Neuronal stem cell (in vitro differentiated cells): ENCODE data around the gene VPS35L.

Source experiments
- DNase-seq: peaks from one replicate; pipeline ENCODE4 v3.0.0-alpha.2; 2013; ENCODE audit warnings: low spot score
- H2AFZ ChIP-seq: one replicate; pipeline ENCODE4 v1.6.1; 2013; ENCODE audit warnings: mild to moderate bottlenecking, low read length, inconsistent platforms
- H2AK5ac ChIP-seq: 2 replicates; pipeline ENCODE4 v1.6.1; 2013; ENCODE audit warnings: low read depth, mild to moderate bottlenecking, inconsistent platforms, low read length, moderate library complexity, mixed read lengths
- H2BK120ac ChIP-seq: 2 replicates; pipeline ENCODE4 v1.6.1; 2013; ENCODE audit warnings: low read depth, mild to moderate bottlenecking, inconsistent platforms, low read length, moderate library complexity, mixed read lengths
- H2BK12ac ChIP-seq: one replicate; pipeline ENCODE4 v1.6.1; 2013; ENCODE audit warnings: low read length, inconsistent platforms
- H2BK15ac ChIP-seq: 2 replicates; pipeline ENCODE4 v1.6.1; 2013; ENCODE audit warnings: mild to moderate bottlenecking, low read length, inconsistent platforms, mixed read lengths
- H2BK5ac ChIP-seq: one replicate; pipeline ENCODE4 v1.6.1; 2013; ENCODE audit warnings: inconsistent platforms, mild to moderate bottlenecking, low read length, moderate library complexity
- H3K14ac ChIP-seq: one replicate; pipeline ENCODE4 v1.6.1; 2013; ENCODE audit warnings: low read length, inconsistent platforms
- H3K18ac ChIP-seq: 2 replicates; pipeline ENCODE4 v1.6.1; 2013; ENCODE audit warnings: low read length, inconsistent platforms
- H3K23ac ChIP-seq: 2 replicates; pipeline ENCODE4 v1.6.1; 2013; ENCODE audit warnings: low read depth, mild to moderate bottlenecking, mixed read lengths, low read length, inconsistent platforms; ENCODE audit not compliant: poor library complexity
- H3K27ac ChIP-seq: replicated peaks from 3 replicates; pipeline ENCODE4 v1.5.1; 2013; ENCODE audit warnings: low read length, inconsistent platforms
- H3K27me3 ChIP-seq, 3 experiments: 2 replicates each; pipeline ENCODE4 v1.6.1; 2013; ENCODE audit warnings: low read length in 3 of 3, mild to moderate bottlenecking in 2 of 3, inconsistent platforms in 1 of 3, low read depth in 1 of 3, mixed read lengths in 1 of 3, moderate library complexity in 1 of 3; ENCODE audit not compliant: control insufficient read depth in 3 of 3, insufficient read depth in 3 of 3
- H3K36me3 ChIP-seq, 2 donors: replicated peaks in 1 of 2; 2 replicates each; pipeline ENCODE4 v1.6.1; 2013; ENCODE audit warnings: low read length in 2 of 2; ENCODE audit not compliant: control insufficient read depth in 2 of 2, insufficient read depth in 2 of 2
- H3K4ac ChIP-seq: 2 replicates; pipeline ENCODE4 v1.6.1; 2013; ENCODE audit warnings: inconsistent platforms, mild to moderate bottlenecking, low read length, moderate library complexity
- H3K4me1 ChIP-seq, 2 donors: 1 replicate in 1 of 2; 2 replicates in 1 of 2; pipeline ENCODE4 v1.6.1; 2013; ENCODE audit warnings: low read length in 2 of 2, low read depth in 1 of 2; ENCODE audit not compliant: control insufficient read depth in 2 of 2, insufficient read depth in 1 of 2
- H3K4me2 ChIP-seq: one replicate; pipeline ENCODE4 v1.6.1; 2013; ENCODE audit warnings: mild to moderate bottlenecking, low read length, inconsistent platforms; ENCODE audit not compliant: insufficient read depth, poor library complexity, severe bottlenecking
- H3K4me3 ChIP-seq, 2 donors: 2 replicates each; pipeline ENCODE4 v1.5.1; 2013; ENCODE audit warnings: low read length in 2 of 2, mild to moderate bottlenecking in 2 of 2, inconsistent platforms in 1 of 2, moderate library complexity in 1 of 2
- H3K79me1 ChIP-seq: one replicate; pipeline ENCODE4 v1.6.1; 2013; ENCODE audit warnings: low read depth, mild to moderate bottlenecking, inconsistent platforms, low read length, moderate library complexity
- H3K9ac ChIP-seq: one replicate; pipeline ENCODE4 v1.6.1; 2013; ENCODE audit warnings: mild to moderate bottlenecking, low read depth, low read length, inconsistent platforms; ENCODE audit not compliant: poor library complexity
- H3K9me3 ChIP-seq, 2 donors: replicated peaks in 1 of 2; 2 replicates each; pipeline versions ENCODE3 to v1.6.1; 2013; ENCODE audit warnings: low read length in 2 of 2, mild to moderate bottlenecking in 2 of 2, inconsistent platforms in 1 of 2, low read depth in 1 of 2, mixed read lengths in 1 of 2, moderate library complexity in 1 of 2; ENCODE audit not compliant: control insufficient read depth in 2 of 2, insufficient read depth in 1 of 2
- H4K8ac ChIP-seq: one replicate; pipeline ENCODE4 v1.6.1; 2013; ENCODE audit warnings: low read depth, mild to moderate bottlenecking, inconsistent platforms, low read length, moderate library complexity
- H4K91ac ChIP-seq: one replicate; pipeline ENCODE4 v1.6.1; 2013; ENCODE audit warnings: low read length, low read depth, mild to moderate bottlenecking, inconsistent platforms; ENCODE audit not compliant: poor library complexity
- WGBS, 2 donors: extraction: QIAGEN DNeasy Blood & Tissue Kit; methylation state at CpG; one replicate each; pipeline ENCODE4 v1.1.7; 2013; ENCODE audit warnings: missing lambda C conversion rate in 2 of 2, mixed read lengths in 1 of 2; ENCODE audit not compliant: insufficient read length in 2 of 2, insufficient replicate concordance in 1 of 2; ENCODE audit errors: extremely low coverage in 2 of 2; 5-methylcytosine and 5-hydroxymethylcytosine counted together

Gene VPS35L

GRCh38 chr16:19621445-19621844, 65.9 kb downstream of the VPS35L start:
- no peak overlapping the region for H3K4ac ChIP-seq
- H3K4me3 ChIP-seq = no peak overlapping the region
- peaks cover 0 to 2% of the 10 kb centered on the region in 2 donors for H3K4me1 ChIP-seq
- H3K23ac ChIP-seq = no peak overlapping the region
- no peak overlapping the region for H4K8ac ChIP-seq
- no peak overlapping the region for H2BK15ac ChIP-seq
- DNase-seq = no peak
- H3K18ac ChIP-seq = no peak overlapping the region
- H3K9me3 ChIP-seq = no peaks in the 10 kb centered on the region
- H3K27me3 ChIP-seq = no peaks in the 10 kb centered on the region
- no peak overlapping the region for H3K27ac ChIP-seq
- WGBS, 2 donors = no CpG with 5 or more reads among the region's 3 CpGs
- H3K36me3 ChIP-seq = peaks cover 4 to 56% of the 10 kb centered on the region in 2 donors
- H2BK12ac ChIP-seq = no peak overlapping the region
- no peak overlapping the region for H4K91ac ChIP-seq
- no peak overlapping the region for H3K9ac ChIP-seq
- H3K79me1 ChIP-seq = no peaks in the 10 kb centered on the region
- H2BK120ac ChIP-seq = no peak overlapping the region
- no peak overlapping the region for H2AK5ac ChIP-seq
- H2BK5ac ChIP-seq = no peak overlapping the region
- no peak overlapping the region for H3K4me2 ChIP-seq
- H2AFZ ChIP-seq = no peak overlapping the region
- H3K14ac ChIP-seq = no peak overlapping the region

- Histone ChIP-seq H3K9ac (no peak overlapping the region), H2AFZ (no peak overlapping the region), H2AK5ac (no peak overlapping the region), H3K27ac (no peak overlapping the region), H4K91ac (no peak overlapping the region), H3K9me3 (no peaks in the 10 kb centered on the region), H3K23ac (no peak overlapping the region), H3K4me2 (no peak overlapping the region), H3K27me3 (no peaks in the 10 kb centered on the region), H3K4me3 (no peak overlapping the region), H2BK12ac (no peak overlapping the region), H3K4ac (no peak overlapping the region), H4K8ac (no peak overlapping the region), H3K79me1 (no peaks in the 10 kb centered on the region), H3K4me1 (no peaks in the 10 kb centered on the region), H3K14ac (no peak overlapping the region), H3K36me3 (peaks cover 3 to 56% of the 10 kb centered on the region in 2 donors), H2BK5ac (no peak overlapping the region), H2BK120ac (no peak overlapping the region), H3K18ac (no peak overlapping the region), H2BK15ac (no peak overlapping the region)
- WGBS, 2 donors = no CpG with 5 or more reads among the region's 6 CpGs
- no peak for DNase-seq
Observed at GRCh38 chr16:19625039-19625438, 69.5 kb downstream of the VPS35L start.

GRCh38 chr16:19636436-19637267, 81.1 kb downstream of the VPS35L start:
- no peak overlapping the region for H2BK15ac ChIP-seq
- no peak overlapping the region for H2BK5ac ChIP-seq
- no peaks in the 10 kb centered on the region for H3K27me3 ChIP-seq
- no peak overlapping the region for H3K4me2 ChIP-seq
- H3K27ac ChIP-seq = no peak overlapping the region
- no peak overlapping the region for H3K23ac ChIP-seq
- H3K18ac ChIP-seq = no peak overlapping the region
- no peak overlapping the region for H2BK12ac ChIP-seq
- WGBS, 2 donors = no CpG with 5 or more reads among the region's 7 CpGs
- H4K8ac ChIP-seq = no peak overlapping the region
- peaks cover 8 to 92% of the 10 kb centered on the region in 2 donors for H3K36me3 ChIP-seq
- no peak overlapping the region for H2BK120ac ChIP-seq
- H3K9ac ChIP-seq = no peak overlapping the region
- H3K4me3 ChIP-seq = no peak overlapping the region
- H3K4ac ChIP-seq = no peak overlapping the region
- H2AK5ac ChIP-seq = no peak overlapping the region
- no peak overlapping the region for H4K91ac ChIP-seq
- H3K9me3 ChIP-seq = no peaks in the 10 kb centered on the region
- no peaks in the 10 kb centered on the region for H3K79me1 ChIP-seq
- H3K4me1 ChIP-seq = no peaks in the 10 kb centered on the region
- no peak for DNase-seq
- no peak overlapping the region for H3K14ac ChIP-seq
- H2AFZ ChIP-seq = no peak overlapping the region

GRCh38 chr16:19639986-19640421, 84.5 kb downstream of the VPS35L start:
- Histone ChIP-seq H3K36me3 (peaks cover 3 to 76% of the 10 kb centered on the region in 2 donors), H2BK12ac (no peak overlapping the region), H3K23ac (no peak overlapping the region), H3K14ac (no peak overlapping the region), H3K9me3 (no peaks in the 10 kb centered on the region), H3K18ac (no peak overlapping the region), H3K9ac (no peak overlapping the region), H4K8ac (no peak overlapping the region), H3K4me3 (no peak overlapping the region), H3K79me1 (no peaks in the 10 kb centered on the region), H2BK5ac (no peak overlapping the region), H2AFZ (no peak overlapping the region), H2AK5ac (no peak overlapping the region), H3K4ac (no peak overlapping the region), H2BK120ac (no peak overlapping the region), H4K91ac (no peak overlapping the region), H3K27me3 (no peaks in the 10 kb centered on the region), H3K27ac (no peak overlapping the region), H2BK15ac (no peak overlapping the region), H3K4me2 (no peak overlapping the region), H3K4me1 (peaks cover 0 to 1% of the 10 kb centered on the region in 2 donors)
- DNase-seq = no peak
- WGBS, 2 donors = no CpG with 5 or more reads among the region's 8 CpGs
